Trophoblast cell (in vitro differentiated cells and primary cell): ENCODE measurements around the gene GALT.
A peak's percentile ranks its signal among the peaks of the same experiment; 100 is the strongest.

Source experiments
- DNase-seq, 2 donors: peaks; one replicate each; pipeline ENCODE4 v3.0.0-alpha.2; 2016
- H2AFZ ChIP-seq: 2 replicates; pipeline ENCODE4 v1.6.1; 2013; ENCODE audit warnings: low read length, moderate library complexity, mild to moderate bottlenecking; ENCODE audit not compliant: insufficient read depth, poor library complexity
- H2AK5ac ChIP-seq: 2 replicates; pipeline ENCODE4 v1.6.1; 2013; ENCODE audit warnings: mild to moderate bottlenecking, low read length
- H2BK120ac ChIP-seq: 2 replicates; pipeline ENCODE4 v1.6.1; 2013; ENCODE audit warnings: low read length, mild to moderate bottlenecking, moderate library complexity; ENCODE audit not compliant: insufficient read depth, poor library complexity
- H2BK12ac ChIP-seq: 2 replicates; pipeline ENCODE4 v1.6.1; 2013; ENCODE audit warnings: mild to moderate bottlenecking, low read length, moderate library complexity
- H2BK5ac ChIP-seq: 2 replicates; pipeline ENCODE4 v1.6.1; 2013; ENCODE audit warnings: low read length, low read depth, moderate library complexity, mild to moderate bottlenecking; ENCODE audit not compliant: poor library complexity
- H3K14ac ChIP-seq: 2 replicates; pipeline ENCODE4 v1.6.1; 2013; ENCODE audit warnings: mild to moderate bottlenecking, low read length
- H3K18ac ChIP-seq: 2 replicates; pipeline ENCODE4 v1.6.1; 2013; ENCODE audit warnings: mild to moderate bottlenecking, low read length
- H3K23ac ChIP-seq: 2 replicates; pipeline ENCODE4 v1.6.1; 2013; ENCODE audit warnings: low read length
- H3K27ac ChIP-seq: 2 replicates; pipeline ENCODE4 v1.5.1; 2013; ENCODE audit warnings: low read depth, mild to moderate bottlenecking, inconsistent platforms, low read length, moderate library complexity
- H3K27me3 ChIP-seq: 2 replicates; pipeline ENCODE4 v1.6.1; 2013; ENCODE audit warnings: inconsistent platforms, mild to moderate bottlenecking, low read length, moderate library complexity; ENCODE audit not compliant: insufficient read depth
- H3K36me3 ChIP-seq, 2 experiments: 1 replicate in 1 of 2; 2 replicates in 1 of 2; pipeline ENCODE4 v1.6.1; 2013; ENCODE audit warnings: low read length in 2 of 2, mild to moderate bottlenecking in 2 of 2, moderate library complexity in 1 of 2; ENCODE audit not compliant: insufficient read depth in 2 of 2, control insufficient read depth in 1 of 2
- H3K4ac ChIP-seq: 2 replicates; pipeline ENCODE4 v1.6.1; 2013; ENCODE audit warnings: low read depth, mild to moderate bottlenecking, low read length, moderate library complexity
- H3K4me1 ChIP-seq, 2 experiments: 1 replicate in 1 of 2; 2 replicates in 1 of 2; pipeline ENCODE4 v1.6.1; 2013; ENCODE audit warnings: low read length in 2 of 2, mild to moderate bottlenecking in 2 of 2, moderate library complexity in 1 of 2; ENCODE audit not compliant: insufficient read depth in 2 of 2, control insufficient read depth in 1 of 2
- H3K4me2 ChIP-seq: 2 replicates; pipeline ENCODE4 v1.6.1; 2013; ENCODE audit warnings: inconsistent platforms, mild to moderate bottlenecking, low read length, moderate library complexity
- H3K4me3 ChIP-seq: 2 replicates; pipeline ENCODE4 v1.5.1; 2013; ENCODE audit warnings: mild to moderate bottlenecking, low read depth, low read length, inconsistent platforms
- H3K79me1 ChIP-seq: one replicate; pipeline ENCODE4 v1.6.1; 2013; ENCODE audit warnings: low read length
- H3K79me2 ChIP-seq: 2 replicates; pipeline ENCODE4 v1.6.1; 2013; ENCODE audit warnings: low read length, mild to moderate bottlenecking; ENCODE audit not compliant: control insufficient read depth, insufficient read depth, poor library complexity
- H3K9ac ChIP-seq: 2 replicates; pipeline ENCODE4 v1.6.1; 2013; ENCODE audit warnings: mild to moderate bottlenecking, low read length
- H3K9me3 ChIP-seq: 2 replicates; pipeline ENCODE4 v1.6.1; 2013; ENCODE audit warnings: low read depth, mild to moderate bottlenecking, control low read depth, inconsistent platforms, low read length; ENCODE audit not compliant: insufficient read depth
- H4K12ac ChIP-seq: 2 replicates; pipeline ENCODE4 v1.6.1; 2013; ENCODE audit warnings: low read depth, mild to moderate bottlenecking, low read length, moderate library complexity
- H4K8ac ChIP-seq: 2 replicates; pipeline ENCODE4 v1.6.1; 2013; ENCODE audit warnings: low read depth, mild to moderate bottlenecking, low read length, moderate library complexity
- H4K91ac ChIP-seq: one replicate; pipeline ENCODE4 v1.6.1; 2013; ENCODE audit warnings: low read depth, mild to moderate bottlenecking, low read length, moderate library complexity
- WGBS: extraction: QIAGEN DNeasy Blood & Tissue Kit; methylation state at CpG from one replicate; pipeline ENCODE4 v1.1.7; 2013; ENCODE audit warnings: missing lambda C conversion rate; ENCODE audit not compliant: insufficient read length, insufficient coverage; ENCODE audit errors: extremely low coverage; 5-methylcytosine and 5-hydroxymethylcytosine counted together

The GALT gene

GRCh38 chr9:34630402-34631154, 15.9 kb upstream of the GALT start:
- no peak overlapping the region for H3K18ac ChIP-seq
- H3K4me2 ChIP-seq: no peak overlapping the region
- no peak overlapping the region for H2AK5ac ChIP-seq
- no peak overlapping the region for H3K4ac ChIP-seq
- peaks cover 0 to 3% of the 10 kb centered on the region in 2 experiments for H3K4me1 ChIP-seq
- peaks cover under 1 to 4% of the 10 kb centered on the region in 2 experiments for H3K36me3 ChIP-seq
- peaks cover 46% of the 10 kb centered on the region for H3K27me3 ChIP-seq
- H4K12ac ChIP-seq: no peak overlapping the region
- no peak for DNase-seq
- peaks cover 6% of the 10 kb centered on the region for H3K9me3 ChIP-seq
- H3K27ac ChIP-seq: no peak overlapping the region
- whole genome bisulfite sequencing: no CpG with 5 or more reads among the region's 5 CpGs
- H3K4me3 ChIP-seq: no peak overlapping the region
- no peak overlapping the region for H2AFZ ChIP-seq
- H3K23ac ChIP-seq: no peak overlapping the region
- H3K9ac ChIP-seq: no peak overlapping the region
- no peak overlapping the region for H4K91ac ChIP-seq
- H2BK120ac ChIP-seq: no peak overlapping the region
- no peaks in the 10 kb centered on the region for H3K79me1 ChIP-seq
- no peak overlapping the region for H2BK12ac ChIP-seq
- no peak overlapping the region for H3K14ac ChIP-seq
- no peak overlapping the region for H2BK5ac ChIP-seq
- no peaks in the 10 kb centered on the region for H3K79me2 ChIP-seq
- no peak overlapping the region for H4K8ac ChIP-seq

- Histone ChIP-seq H3K4me1 (peaks cover 5 to 16% of the 10 kb centered on the region in 2 experiments), H3K23ac (no peak overlapping the region), H3K4me2 (no peak overlapping the region), H2AK5ac (no peak overlapping the region), H3K14ac (no peak overlapping the region), H3K4me3 (no peak overlapping the region), H2BK5ac (no peak overlapping the region), H2BK120ac (no peak overlapping the region), H3K36me3 (peaks cover 3 to 6% of the 10 kb centered on the region in 2 experiments), H4K91ac (no peak overlapping the region), H3K4ac (no peak overlapping the region), H3K9ac (no peak overlapping the region), H3K79me2 (peaks cover 4% of the 10 kb centered on the region), H4K12ac (no peak overlapping the region), H3K79me1 (peaks cover 9% of the 10 kb centered on the region), H3K18ac (no peak overlapping the region), H3K27ac (no peak overlapping the region), H2AFZ (no peak overlapping the region), H4K8ac (no peak overlapping the region), H3K27me3 (peaks cover 28% of the 10 kb centered on the region), H2BK12ac (no peak overlapping the region), H3K9me3 (peaks cover 2% of the 10 kb centered on the region)
- DNase-seq: no peak
- no CpG with 5 or more reads among the region's 5 CpGs for WGBS
Observed at GRCh38 chr9:34633166-34633565, 13.3 kb upstream of the GALT start.

- Histone ChIP-seq H3K4me3 (no peak overlapping the region), H2AK5ac (no peak overlapping the region), H3K4me1 (peaks cover 7 to 15% of the 10 kb centered on the region in 2 experiments), H3K4me2 (no peak overlapping the region), H3K27ac (no peak overlapping the region), H3K23ac (no peak overlapping the region), H2BK5ac (no peak overlapping the region), H3K79me2 (peaks cover 4% of the 10 kb centered on the region), H4K8ac (no peak overlapping the region), H3K9ac (no peak overlapping the region), H3K27me3 (peaks cover 21% of the 10 kb centered on the region), H3K4ac (no peak overlapping the region), H3K18ac (no peak overlapping the region), H3K9me3 (peaks cover 2% of the 10 kb centered on the region), H3K14ac (no peak overlapping the region), H2BK120ac (no peak overlapping the region), H3K79me1 (peaks cover 9% of the 10 kb centered on the region), H2AFZ (no peak overlapping the region), H4K12ac (no peak overlapping the region), H2BK12ac (no peak overlapping the region), H4K91ac (no peak overlapping the region), H3K36me3 (peaks cover 3 to 6% of the 10 kb centered on the region in 2 experiments)
- DNase-seq: peak; percentile 31 to 70
- no CpG with 5 or more reads among the region's 3 CpGs for WGBS
Observed at GRCh38 chr9:34633851-34634550, 12.5 kb upstream of the GALT start.

GRCh38 chr9:34634551-34635248, 11.8 kb upstream of the GALT start:
- Histone ChIP-seq H3K79me2 (peaks cover 4% of the 10 kb centered on the region), H3K79me1 (peaks cover 9% of the 10 kb centered on the region), H3K27me3 (peaks cover 14% of the 10 kb centered on the region), H4K91ac (no peak overlapping the region), H2AFZ (no peak overlapping the region), H2BK5ac (no peak overlapping the region), H3K14ac (no peak overlapping the region), H3K23ac (no peak overlapping the region), H3K4me3 (no peak overlapping the region), H3K4me1 (peaks cover 7 to 15% of the 10 kb centered on the region in 2 experiments), H3K18ac (no peak overlapping the region), H3K27ac (no peak overlapping the region), H2BK12ac (no peak overlapping the region), H2AK5ac (no peak overlapping the region), H2BK120ac (no peak overlapping the region), H3K9ac (no peak overlapping the region), H4K8ac (no peak overlapping the region), H3K4me2 (no peak overlapping the region), H4K12ac (no peak overlapping the region), H3K36me3 (peaks cover 3 to 6% of the 10 kb centered on the region in 2 experiments), H3K9me3 (no peaks in the 10 kb centered on the region), H3K4ac (no peak overlapping the region)
- no peak for DNase-seq
- WGBS: no CpG with 5 or more reads among the region's 3 CpGs
